HepG2 (cell line): Measurements from ENCODE around the gene MAPRE3. TPM values are rescaled to one million over a fixed set of nuclear protein-coding genes. Genes with fewer than 3 reads are reported as not detected.

Experiments
- CBFB ChIP-seq: sonication (generic); formaldehyde crosslinking; IDR thresholded peaks from 2 replicates; pipeline ENCODE4 v1.4.0; 2020; ENCODE audit warnings: missing genetic modification reagents
- CC2D1A ChIP-seq: sonication (generic); formaldehyde crosslinking; IDR thresholded peaks from 2 replicates; pipeline ENCODE4 v1.8.1; 2023; ENCODE audit warnings: mild to moderate bottlenecking, missing genetic modification reagents
- CCAR2 ChIP-seq: fragments of 200-400 bp; formaldehyde crosslinking; optimal IDR thresholded peaks from 2 replicates; pipeline ENCODE3; 2018; ENCODE audit warnings: low read depth, mild to moderate bottlenecking, low read length, moderate library complexity
- GTF2F1 ChIP-seq: fragments of 150-350 bp; IDR thresholded peaks from 2 replicates; pipeline ENCODE4 v1.6.1; 2014; ENCODE audit warnings: low read length
- HNRNPH1 ChIP-seq: fragments of 200-400 bp; formaldehyde crosslinking; optimal IDR thresholded peaks from 2 replicates; pipeline ENCODE3; 2017; ENCODE audit warnings: mild to moderate bottlenecking, low read depth, low read length
- SPEN ChIP-seq: sonication (generic); formaldehyde crosslinking; IDR thresholded peaks from 2 replicates; pipeline ENCODE4 v1.5.1; 2020; ENCODE audit warnings: low read depth, mild to moderate bottlenecking, missing genetic modification reagents
- TAF1 ChIP-seq: sonication (generic); formaldehyde crosslinking; IDR thresholded peaks from 2 replicates; pipeline ENCODE4 v1.4.0; 2020; ENCODE audit warnings: missing genetic modification reagents
- ZNF550 ChIP-seq: sonication (generic); formaldehyde crosslinking; IDR thresholded peaks from 2 replicates; pipeline ENCODE4 v1.4.0; 2020; ENCODE audit warnings: mild to moderate bottlenecking, missing genetic modification reagents, borderline replicate concordance
- ZNF598 ChIP-seq: sonication (generic); formaldehyde crosslinking; IDR thresholded peaks from 2 replicates; pipeline ENCODE4 v1.5.1; 2020; ENCODE audit warnings: mild to moderate bottlenecking, missing genetic modification reagents, borderline replicate concordance
- ZNF605 ChIP-seq: sonication (generic); formaldehyde crosslinking; IDR thresholded peaks from 2 replicates; pipeline ENCODE4 v1.8.0; 2022; ENCODE audit warnings: mild to moderate bottlenecking, missing genetic modification reagents
- ZNF616 ChIP-seq: sonication (generic); formaldehyde crosslinking; IDR thresholded peaks from 2 replicates; pipeline ENCODE4 v1.5.0; 2020; ENCODE audit warnings: low read depth, mild to moderate bottlenecking, missing genetic modification reagents
- ZNF766 ChIP-seq: sonication (generic); formaldehyde crosslinking; IDR thresholded peaks from 2 replicates; pipeline ENCODE4 v1.5.0; 2020; ENCODE audit warnings: missing genetic modification reagents, borderline replicate concordance
- ZNF788 ChIP-seq: sonication (generic); formaldehyde crosslinking; IDR thresholded peaks from 2 replicates; pipeline ENCODE4 v1.5.0; 2020; ENCODE audit warnings: mild to moderate bottlenecking, missing genetic modification reagents, borderline replicate concordance
- polyA plus RNA-seq, 8 experiments: library from polyadenylated mRNA; depleted of rRNA in 3 of 8; stranded (reverse) in 7 of 8; unstranded in 1 of 8; fragments of >200 nt; fragmentation: Illumina TruSeq in 4 of 8; extraction: Trizol in 4 of 8; gene quantifications; 2 replicates each; pipeline versions ENCODE4 v1.2.1 to v1.2.3, GENCODE V29; 2011 to 2016; ENCODE audit warnings: low read depth in 4 of 8, missing spikeins in 1 of 8, mixed read lengths in 1 of 8; ENCODE audit not compliant: insufficient read depth in 1 of 8
- total RNA-seq, 5 experiments: library from RNA; depleted of rRNA; stranded (reverse); fragments of >200 nt; fragmentation: Illumina TruSeq; extraction: Trizol; gene quantifications; 2 replicates each; pipeline ENCODE4 v1.2.3, GENCODE V29; 2016; ENCODE audit warnings: low read depth in 1 of 5
- TF ChIP-seq, protein P1 (sequence below): sonication (generic); formaldehyde crosslinking; IDR thresholded peaks from 2 replicates; pipeline ENCODE4 v1.9.0; 2021; ENCODE audit warnings: missing genetic modification reagents, borderline replicate concordance
- TF ChIP-seq, protein P2 (sequence below): sonication (generic); formaldehyde crosslinking; IDR thresholded peaks from 2 replicates; pipeline ENCODE4 v1.5.1; 2020; ENCODE audit warnings: mild to moderate bottlenecking, missing genetic modification reagents, moderate library complexity
- TF ChIP-seq, protein P3 (sequence below): sonication (generic); formaldehyde crosslinking; IDR thresholded peaks from 2 replicates; pipeline ENCODE4 v1.4.0; 2020; ENCODE audit warnings: mild to moderate bottlenecking, missing genetic modification reagents

Gene MAPRE3
- total and polyA plus RNA-seq, 2 of the 13 experiments (the other 11 are each of a cell fraction or from before 2014, with no cell fraction given): 0.31 to 0.91 TPM

DNA sequence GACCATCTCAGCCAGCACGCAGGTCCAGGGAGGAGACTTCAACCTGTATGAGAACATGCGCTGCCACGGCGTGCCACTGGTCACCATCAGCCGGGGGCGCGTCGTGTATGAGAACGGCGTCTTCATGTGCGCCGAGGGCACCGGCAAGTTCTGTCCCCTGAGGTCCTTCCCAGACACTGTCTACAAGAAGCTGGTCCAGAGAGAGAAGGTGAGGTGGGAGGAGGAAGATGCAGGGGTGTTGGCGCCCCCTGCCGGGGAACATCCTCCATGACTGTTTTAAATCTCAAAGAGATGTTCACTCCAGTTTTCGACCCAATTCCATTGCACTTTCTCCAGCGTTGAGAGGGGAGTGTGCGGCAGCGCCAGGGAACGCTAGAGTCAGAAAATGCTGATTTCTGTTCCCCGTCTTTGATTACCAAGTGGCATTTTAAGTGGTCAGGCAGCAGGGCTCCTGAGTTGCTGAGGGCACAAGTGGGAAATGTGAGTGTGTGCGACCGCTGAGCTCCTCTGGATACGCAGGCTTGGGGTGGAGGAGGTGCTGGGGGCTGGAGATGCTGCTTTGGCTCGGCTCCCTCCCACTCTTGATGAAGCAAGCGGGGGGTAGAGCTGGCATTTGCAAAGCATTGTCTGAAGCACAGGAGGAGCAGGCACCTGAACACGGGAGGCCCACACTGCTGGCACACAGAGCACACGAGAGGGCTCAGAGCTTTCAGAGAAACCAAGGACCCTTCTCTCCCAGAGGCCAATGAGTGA is 27.7 kb upstream of the MAPRE3 start (continued):
- TF ChIP-seq CC2D1A (CRISPR knock-in tag) (no peak), ZNF766 (CRISPR knock-in tag) (no peak), ZNF550 (CRISPR knock-in tag) (0 out of 2 replicates have a peak, but pooled peaks have one; percentile 33), ZNF788 (CRISPR knock-in tag) (no peak; the same call in 1 of the 2 replicates), CCAR2 (no peak), ZNF598 (CRISPR knock-in tag) (no peak), ZNF605 (CRISPR knock-in tag) (0 out of 2 replicates have a peak, but pooled peaks have one; percentile 32), HNRNPH1 (no peak), TAF1 (no peak), ZNF616 (CRISPR knock-in tag) (no peak), CBFB (CRISPR knock-in tag) (0 out of 2 replicates have a peak, but pooled peaks have one; percentile 33), GTF2F1 (no peak), SPEN (CRISPR knock-in tag) (peak; percentile 28; the same call in 1 of the 2 replicates)
- TF ChIP-seq, protein P1, sequence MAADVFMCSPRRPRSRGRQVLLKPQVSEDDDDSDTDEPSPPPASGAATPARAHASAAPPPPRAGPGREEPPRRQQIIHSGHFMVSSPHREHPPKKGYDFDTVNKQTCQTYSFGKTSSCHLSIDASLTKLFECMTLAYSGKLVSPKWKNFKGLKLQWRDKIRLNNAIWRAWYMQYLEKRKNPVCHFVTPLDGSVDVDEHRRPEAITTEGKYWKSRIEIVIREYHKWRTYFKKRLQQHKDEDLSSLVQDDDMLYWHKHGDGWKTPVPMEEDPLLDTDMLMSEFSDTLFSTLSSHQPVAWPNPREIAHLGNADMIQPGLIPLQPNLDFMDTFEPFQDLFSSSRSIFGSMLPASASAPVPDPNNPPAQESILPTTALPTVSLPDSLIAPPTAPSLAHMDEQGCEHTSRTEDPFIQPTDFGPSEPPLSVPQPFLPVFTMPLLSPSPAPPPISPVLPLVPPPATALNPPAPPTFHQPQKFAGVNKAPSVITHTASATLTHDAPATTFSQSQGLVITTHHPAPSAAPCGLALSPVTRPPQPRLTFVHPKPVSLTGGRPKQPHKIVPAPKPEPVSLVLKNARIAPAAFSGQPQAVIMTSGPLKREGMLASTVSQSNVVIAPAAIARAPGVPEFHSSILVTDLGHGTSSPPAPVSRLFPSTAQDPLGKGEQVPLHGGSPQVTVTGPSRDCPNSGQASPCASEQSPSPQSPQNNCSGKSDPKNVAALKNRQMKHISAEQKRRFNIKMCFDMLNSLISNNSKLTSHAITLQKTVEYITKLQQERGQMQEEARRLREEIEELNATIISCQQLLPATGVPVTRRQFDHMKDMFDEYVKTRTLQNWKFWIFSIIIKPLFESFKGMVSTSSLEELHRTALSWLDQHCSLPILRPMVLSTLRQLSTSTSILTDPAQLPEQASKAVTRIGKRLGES (CRISPR knock-in tag): no peak
- TF ChIP-seq, protein P2, sequence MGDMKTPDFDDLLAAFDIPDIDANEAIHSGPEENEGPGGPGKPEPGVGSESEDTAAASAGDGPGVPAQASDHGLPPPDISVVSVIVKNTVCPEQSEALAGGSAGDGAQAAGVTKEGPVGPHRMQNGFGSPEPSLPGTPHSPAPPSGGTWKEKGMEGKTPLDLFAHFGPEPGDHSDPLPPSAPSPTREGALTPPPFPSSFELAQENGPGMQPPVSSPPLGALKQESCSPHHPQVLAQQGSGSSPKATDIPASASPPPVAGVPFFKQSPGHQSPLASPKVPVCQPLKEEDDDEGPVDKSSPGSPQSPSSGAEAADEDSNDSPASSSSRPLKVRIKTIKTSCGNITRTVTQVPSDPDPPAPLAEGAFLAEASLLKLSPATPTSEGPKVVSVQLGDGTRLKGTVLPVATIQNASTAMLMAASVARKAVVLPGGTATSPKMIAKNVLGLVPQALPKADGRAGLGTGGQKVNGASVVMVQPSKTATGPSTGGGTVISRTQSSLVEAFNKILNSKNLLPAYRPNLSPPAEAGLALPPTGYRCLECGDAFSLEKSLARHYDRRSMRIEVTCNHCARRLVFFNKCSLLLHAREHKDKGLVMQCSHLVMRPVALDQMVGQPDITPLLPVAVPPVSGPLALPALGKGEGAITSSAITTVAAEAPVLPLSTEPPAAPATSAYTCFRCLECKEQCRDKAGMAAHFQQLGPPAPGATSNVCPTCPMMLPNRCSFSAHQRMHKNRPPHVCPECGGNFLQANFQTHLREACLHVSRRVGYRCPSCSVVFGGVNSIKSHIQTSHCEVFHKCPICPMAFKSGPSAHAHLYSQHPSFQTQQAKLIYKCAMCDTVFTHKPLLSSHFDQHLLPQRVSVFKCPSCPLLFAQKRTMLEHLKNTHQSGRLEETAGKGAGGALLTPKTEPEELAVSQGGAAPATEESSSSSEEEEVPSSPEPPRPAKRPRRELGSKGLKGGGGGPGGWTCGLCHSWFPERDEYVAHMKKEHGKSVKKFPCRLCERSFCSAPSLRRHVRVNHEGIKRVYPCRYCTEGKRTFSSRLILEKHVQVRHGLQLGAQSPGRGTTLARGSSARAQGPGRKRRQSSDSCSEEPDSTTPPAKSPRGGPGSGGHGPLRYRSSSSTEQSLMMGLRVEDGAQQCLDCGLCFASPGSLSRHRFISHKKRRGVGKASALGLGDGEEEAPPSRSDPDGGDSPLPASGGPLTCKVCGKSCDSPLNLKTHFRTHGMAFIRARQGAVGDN (CRISPR knock-in tag): peak; percentile 27; the same call in 1 of the 2 replicates
- TF ChIP-seq, protein P3, sequence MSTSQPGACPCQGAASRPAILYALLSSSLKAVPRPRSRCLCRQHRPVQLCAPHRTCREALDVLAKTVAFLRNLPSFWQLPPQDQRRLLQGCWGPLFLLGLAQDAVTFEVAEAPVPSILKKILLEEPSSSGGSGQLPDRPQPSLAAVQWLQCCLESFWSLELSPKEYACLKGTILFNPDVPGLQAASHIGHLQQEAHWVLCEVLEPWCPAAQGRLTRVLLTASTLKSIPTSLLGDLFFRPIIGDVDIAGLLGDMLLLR (CRISPR knock-in tag): no peak; the same call in 1 of the 2 replicates
